ENCODE data around the gene LYG1. TPM values are rescaled to one million over a fixed set of nuclear protein-coding genes. Genes with fewer than 3 reads are reported as not detected.

LYG1 gene
- total and polyA plus RNA-seq, 4 donors: 0.80 to 2.7 (median 1.0) TPM

GRCh38 chr2:99240431-99240830 is 60.6 kb downstream of the LYG1 start:
- no peak for DNase-seq
- TF ChIP-seq CTCF (IDR thresholded peaks at IDR 0.05; ENCODE audit: control extremely low read depth, extremely low read depth): no peak
- no peak overlapping the region for H3K4me3 ChIP-seq
- H3K27me3 ChIP-seq (ENCODE audit: control insufficient read depth in 3 of 3, insufficient read depth in 3 of 3, low read length in 2 of 3): no peaks in the 10 kb centered on the region
- H3K9me3 ChIP-seq (ENCODE audit: control insufficient read depth in 4 of 4, insufficient read depth in 3 of 4, low read length in 3 of 4): no peaks in the 10 kb centered on the region
- no peaks in the 10 kb centered on the region for H3K4me1 ChIP-seq (ENCODE audit: control insufficient read depth in 5 of 5, insufficient read depth in 5 of 5, low read length in 5 of 5)
- ATAC-seq (ENCODE audit: insufficient read depth, low FRiP score): no peak
- H3K9ac ChIP-seq (ENCODE audit: insufficient read depth in 1 of 2, low read length in 2 of 2): no peak overlapping the region
- H3K36me3 ChIP-seq (ENCODE audit: control insufficient read depth in 4 of 4, insufficient read depth in 4 of 4, low read length in 4 of 4): no peaks in the 10 kb centered on the region
- H3K27ac ChIP-seq (ENCODE audit: low read depth in 1 of 2, low read length in 1 of 2): no peak overlapping the region
- 82 to 92% methylated on average over 6 of the region's 6 CpGs for WGBS, 2 donors

- WGBS, 2 donors: 96 to 97% methylated on average over 6 of the region's 6 CpGs
- H3K27ac ChIP-seq (ENCODE audit: low read depth in 1 of 2, low read length in 1 of 2): no peak overlapping the region
- H3K4me1 ChIP-seq (ENCODE audit: control insufficient read depth in 5 of 5, insufficient read depth in 5 of 5, low read length in 5 of 5): no peaks in the 10 kb centered on the region
- H3K27me3 ChIP-seq (ENCODE audit: control insufficient read depth in 3 of 3, insufficient read depth in 3 of 3, low read length in 2 of 3): no peaks in the 10 kb centered on the region
- TF ChIP-seq CTCF (IDR thresholded peaks at IDR 0.05; ENCODE audit: control extremely low read depth, extremely low read depth): no peak
- H3K9me3 ChIP-seq (ENCODE audit: control insufficient read depth in 4 of 4, insufficient read depth in 3 of 4, low read length in 3 of 4): no peaks in the 10 kb centered on the region
- H3K9ac ChIP-seq (ENCODE audit: insufficient read depth in 1 of 2, low read length in 2 of 2): no peak overlapping the region
- ATAC-seq (ENCODE audit: insufficient read depth, low FRiP score) (no peak), DNase-seq (no peak)
- H3K36me3 ChIP-seq (ENCODE audit: control insufficient read depth in 4 of 4, insufficient read depth in 4 of 4, low read length in 4 of 4): no peaks in the 10 kb centered on the region
- no peak overlapping the region for H3K4me3 ChIP-seq
Measured at GRCh38 chr2:99238599-99238998, 62.4 kb downstream of the LYG1 start.

Other genes starting within 250 kb of the LYG1 start
- 1 to 10 TPM; 3.6 to 4.8 TPM for gene C2orf15, start 159.5 kb downstream of the LYG1 start, total RNA-seq
- 1 to 10 TPM; 2.2 to 2.7 TPM for gene C2orf15, start 159.5 kb downstream of the LYG1 start, polyA plus RNA-seq
- 10 to 100 TPM; 13.7 to 37.3 TPM for gene TSGA10, start 146.3 kb downstream of the LYG1 start, total RNA-seq
- gene TSGA10, start 146.3 kb downstream of the LYG1 start, polyA plus RNA-seq: 1 to 10 TPM; 3.8 to 4.4 TPM
- 10 to 100 TPM in 1 of 2 donors, 1 to 10 TPM in 1; 6.0 to 11.0 TPM for gene LIPT1, start 146.2 kb downstream of the LYG1 start, total RNA-seq
- gene LIPT1, start 146.2 kb downstream of the LYG1 start, polyA plus RNA-seq: 10 to 100 TPM in 1 of 2 donors, 1 to 10 TPM in 1; 5.3 to 10.5 TPM
- gene MITD1, start 120.1 kb downstream of the LYG1 start, total RNA-seq: 10 to 100 TPM; 17.6 to 34.4 TPM
- gene MITD1, start 120.1 kb downstream of the LYG1 start, polyA plus RNA-seq: 10 to 100 TPM; 34.9 to 57.1 TPM
- 10 to 100 TPM; 20.3 to 34.2 TPM for gene MRPL30, start 120.0 kb downstream of the LYG1 start, total RNA-seq
- 10 to 100 TPM; 15.2 to 19.7 TPM for gene MRPL30, start 120.0 kb downstream of the LYG1 start, polyA plus RNA-seq
- gene LYG2, start 45.5 kb downstream of the LYG1 start, total RNA-seq: not detected
- not detected for gene LYG2, start 45.5 kb downstream of the LYG1 start, polyA plus RNA-seq
- 10 to 100 TPM; 25.0 to 29.8 TPM for gene TXNDC9, start 35.1 kb upstream of the LYG1 start, total RNA-seq
- 10 to 100 TPM; 20.9 to 32.3 TPM for gene TXNDC9, start 35.1 kb upstream of the LYG1 start, polyA plus RNA-seq
- 10 to 100 TPM; 35.0 to 36.2 TPM for gene EIF5B, start 36.2 kb upstream of the LYG1 start, total RNA-seq
- 10 to 100 TPM; 22.9 to 28.3 TPM for gene EIF5B, start 36.2 kb upstream of the LYG1 start, polyA plus RNA-seq
- gene REV1, start 188.8 kb upstream of the LYG1 start, total RNA-seq: 100 to 1,000 TPM in 1 of 2 donors, 10 to 100 TPM in 1; 45.9 to 165 TPM
- gene REV1, start 188.8 kb upstream of the LYG1 start, polyA plus RNA-seq: 10 to 100 TPM; 13.7 to 23.1 TPM

All from lung (tissue), 12 donors.